Bronchus fibroblast of lung (primary cell): ENCODE measurements around the gene PLSCR4. TPM values are rescaled to one million over a fixed set of nuclear protein-coding genes. Genes with fewer than 3 reads are reported as not detected.

ENCODE experiments used
- total RNA-seq: library from RNA; depleted of rRNA; stranded (reverse); fragments of >200 nt; gene quantifications from 2 replicates; pipeline ENCODE4 v1.2.3, GENCODE V29; 2015

Gene PLSCR4, protein sequence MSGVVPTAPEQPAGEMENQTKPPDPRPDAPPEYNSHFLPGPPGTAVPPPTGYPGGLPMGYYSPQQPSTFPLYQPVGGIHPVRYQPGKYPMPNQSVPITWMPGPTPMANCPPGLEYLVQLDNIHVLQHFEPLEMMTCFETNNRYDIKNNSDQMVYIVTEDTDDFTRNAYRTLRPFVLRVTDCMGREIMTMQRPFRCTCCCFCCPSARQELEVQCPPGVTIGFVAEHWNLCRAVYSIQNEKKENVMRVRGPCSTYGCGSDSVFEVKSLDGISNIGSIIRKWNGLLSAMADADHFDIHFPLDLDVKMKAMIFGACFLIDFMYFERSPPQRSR
- total RNA-seq, result 4.2 and 4.6 TPM in 2 replicates

DNA sequence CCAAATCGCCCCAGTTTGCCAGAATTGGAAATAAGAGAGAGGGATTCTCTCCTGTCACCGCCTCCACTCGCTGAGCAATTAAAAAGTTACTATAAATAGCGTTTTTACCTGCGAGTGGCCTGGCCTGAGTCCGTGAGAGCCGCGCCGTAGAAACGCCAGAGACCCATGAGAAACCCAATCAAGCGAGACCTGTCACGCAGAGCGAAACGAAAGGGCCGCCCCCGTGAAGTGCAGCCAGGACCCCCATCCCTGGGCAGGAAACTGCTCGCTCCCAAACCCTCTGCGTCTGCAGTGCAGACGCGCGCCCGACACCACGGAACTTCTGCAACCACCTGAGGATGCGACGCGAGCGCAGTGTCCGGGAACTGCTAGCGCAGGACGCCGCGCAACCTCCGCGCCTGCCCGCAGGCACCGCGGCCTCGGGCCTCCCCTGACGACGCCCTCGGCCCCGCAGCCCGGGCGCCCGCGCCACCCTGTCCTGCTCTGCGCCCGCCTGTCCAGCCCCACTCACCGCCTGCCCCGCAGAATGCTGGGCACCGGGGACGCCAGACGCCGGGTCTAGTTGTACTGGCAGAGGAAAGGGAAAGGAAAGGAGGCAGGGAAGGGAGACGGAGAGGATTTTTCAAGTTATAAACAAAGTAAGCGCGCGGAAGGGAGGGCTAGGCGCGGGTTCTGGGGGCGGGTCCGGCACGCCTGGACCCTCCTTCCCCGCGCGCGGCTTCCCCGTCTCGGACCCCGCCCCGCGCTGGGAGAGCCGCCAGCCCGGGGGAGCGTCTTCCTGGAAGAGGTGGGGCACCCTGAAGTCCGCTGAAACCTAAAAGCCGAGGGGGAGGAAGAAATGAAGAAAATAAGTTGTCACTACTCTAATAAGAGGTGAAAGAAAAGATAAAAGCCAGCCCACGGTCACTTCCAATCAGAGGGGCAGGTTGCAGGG lies at the start of gene PLSCR4:
TSS of gene PLSCR4 (minus strand) at position 657 of the 934 bp plus-strand sequence. CDS start 29,034 bp downstream, outside the sequence.

DNA sequence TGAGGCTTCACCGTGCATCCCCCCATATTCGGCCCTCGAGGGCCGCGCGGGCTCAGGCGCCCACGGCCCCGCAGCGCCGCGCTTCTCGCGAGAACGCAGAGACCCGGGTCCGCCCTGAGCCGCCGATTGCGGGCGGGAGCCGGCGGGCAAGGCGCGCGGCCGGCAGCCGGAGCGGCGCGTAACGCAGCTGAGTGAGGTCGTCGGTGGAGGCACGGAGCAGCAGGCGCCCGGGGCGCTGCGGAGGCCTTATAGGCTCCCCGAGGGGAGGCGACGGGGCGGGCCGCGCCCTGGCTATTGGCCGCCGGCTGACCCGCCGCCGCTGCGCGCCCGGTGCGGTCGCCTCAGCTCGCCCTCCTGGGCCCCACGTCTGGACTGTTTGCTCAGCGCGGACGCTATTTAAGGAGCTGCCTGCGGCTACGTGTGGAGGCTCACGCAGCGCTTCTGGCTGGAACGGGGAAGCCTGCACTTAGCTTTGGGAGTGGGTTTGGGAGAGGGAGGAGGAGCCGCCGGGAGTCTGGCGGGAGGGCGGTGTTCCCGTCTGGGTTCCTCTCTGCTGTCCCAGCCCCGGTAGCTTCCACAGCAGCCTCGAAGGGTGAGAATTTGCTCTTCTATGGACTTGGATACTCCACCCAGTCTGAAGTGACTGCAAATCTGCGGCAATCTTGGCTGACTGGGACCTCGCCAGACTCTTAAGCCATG lies 89.8 kb downstream of the PLSCR4 start, which contains the start of gene PLOD2:
TSS of gene PLOD2 (minus strand) at position 221 of the 699 bp plus-strand sequence. CDS start at position 26, 195 bp downstream.

Other genes with a start within 250 kb of the PLSCR4 start
- gene PLOD2, start 89.9 kb downstream of the PLSCR4 start, total RNA-seq, result 49.2 and 56.5 TPM in 2 replicates
- gene PLSCR2, start 218.5 kb upstream of the PLSCR4 start, total RNA-seq, result not detected in 2 replicates